ENCODE measurements around the gene HDAC7. TPM values are rescaled to one million over a fixed set of nuclear protein-coding genes. Genes with fewer than 3 reads are reported as not detected.

The HDAC7 gene
- total RNA-seq, 1 donor from 2014 or later, result 253 TPM

GRCh38 chr12:47742253-47742825 is 77.4 kb downstream of the HDAC7 start:
- peak; percentile 63 for DNase-seq (ENCODE audit: low spot score)
- peaks cover 16% of the 10 kb centered on the region for H3K27me3 Mint-ChIP-seq (ENCODE audit: low read depth)
- intact Hi-C loops (cut with micrococcal nuclease), result loop anchor here (1.0 kb wide), 3 partner anchors 25 to 96 kb away; no protein-coding TSS in a partner anchor
- H3K36me3 Mint-ChIP-seq (ENCODE audit: low read depth), result no peaks in the 10 kb centered on the region
- peaks cover 6% of the 10 kb centered on the region for H3K4me1 Mint-ChIP-seq (ENCODE audit: low read depth)
- H3K27ac Mint-ChIP-seq, result no peak overlapping the region
- H3K9me3 Mint-ChIP-seq, result no peaks in the 10 kb centered on the region
- no peak overlapping the region for H3K4me3 Mint-ChIP-seq (ENCODE audit: low read depth)

- no peak for DNase-seq (ENCODE audit: low spot score)
- intact Hi-C loops (cut with micrococcal nuclease), result no loop called here
- no peaks in the 10 kb centered on the region for H3K36me3 Mint-ChIP-seq (ENCODE audit: low read depth)
- peaks cover 16% of the 10 kb centered on the region for H3K27me3 Mint-ChIP-seq (ENCODE audit: low read depth)
- peaks cover 6% of the 10 kb centered on the region for H3K4me1 Mint-ChIP-seq (ENCODE audit: low read depth)
- H3K9me3 Mint-ChIP-seq, result no peaks in the 10 kb centered on the region
- H3K4me3 Mint-ChIP-seq (ENCODE audit: low read depth), result no peak overlapping the region
- H3K27ac Mint-ChIP-seq, result no peak overlapping the region
Measured at GRCh38 chr12:47741340-47741703, 78.4 kb downstream of the HDAC7 start.

DNA sequence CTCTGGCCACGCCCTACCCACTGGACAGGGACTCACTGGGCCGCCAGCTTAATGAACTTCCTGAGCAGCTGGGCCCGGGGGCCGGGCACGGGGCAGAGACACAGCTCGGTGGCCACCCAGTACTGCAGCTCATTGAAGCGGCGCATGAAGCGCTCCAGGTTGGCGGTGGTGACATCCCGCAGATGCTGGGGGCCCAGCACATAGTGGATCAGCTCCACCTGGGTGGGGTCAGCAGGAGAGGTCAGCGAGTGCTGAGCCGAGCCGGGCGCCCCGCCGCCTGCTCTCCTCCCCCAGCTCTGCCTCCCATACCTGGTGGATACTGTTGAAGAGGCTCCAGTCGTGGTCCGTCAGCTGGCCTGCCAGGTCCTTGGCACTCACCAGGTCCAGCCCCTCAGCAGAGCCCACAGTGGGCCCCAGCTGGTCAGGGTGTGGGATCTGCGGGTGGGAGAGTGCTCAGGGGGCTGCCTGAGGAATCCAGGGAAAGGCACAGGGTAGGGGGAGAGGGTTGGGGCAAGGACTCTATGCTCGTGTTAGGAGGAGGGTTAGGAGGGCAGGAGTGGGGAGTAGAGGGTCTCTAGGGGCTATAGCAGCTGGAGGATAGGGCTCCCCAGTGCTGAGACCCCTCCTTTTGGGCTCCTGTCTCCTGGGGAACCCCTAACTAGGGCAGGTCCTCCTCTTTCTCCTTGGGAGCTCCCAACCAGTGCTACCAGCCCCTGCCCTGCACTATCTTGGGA is 78.9 kb downstream of the HDAC7 start:
- Mint-ChIP-seq H3K4me1 (ENCODE audit: low read depth) (peaks cover 6% of the 10 kb centered on the region), H3K27me3 (ENCODE audit: low read depth) (peaks cover 16% of the 10 kb centered on the region), H3K4me3 (ENCODE audit: low read depth) (no peak overlapping the region), H3K36me3 (ENCODE audit: low read depth) (no peaks in the 10 kb centered on the region), H3K9me3 (no peaks in the 10 kb centered on the region), H3K27ac (no peak overlapping the region)
- intact Hi-C loops (cut with micrococcal nuclease), result no loop called here
- no peak for DNase-seq (ENCODE audit: low spot score)

DNA sequence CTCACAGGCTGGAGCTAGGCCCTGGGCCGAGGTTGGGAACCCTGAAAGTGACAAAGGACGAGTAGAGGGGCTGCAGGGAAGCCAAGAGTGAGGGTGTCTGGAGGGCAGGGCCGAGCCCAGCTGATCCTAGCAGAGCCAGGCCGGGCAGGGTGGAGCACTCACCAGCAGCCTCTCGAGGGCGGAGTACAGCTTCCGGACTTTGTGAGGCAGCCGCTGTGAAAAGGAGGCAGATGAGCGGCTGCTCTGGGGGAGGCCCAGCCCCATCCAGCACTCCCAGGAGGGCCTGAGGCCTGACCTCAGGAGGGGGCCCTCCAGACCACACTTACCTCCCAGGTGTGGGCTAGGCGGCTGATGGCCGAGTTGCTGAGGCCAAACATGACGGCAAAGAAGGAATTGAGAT is 79.7 kb downstream of the HDAC7 start:
- Mint-ChIP-seq H3K27ac (no peak overlapping the region), H3K4me3 (ENCODE audit: low read depth) (no peak overlapping the region)

DNA sequence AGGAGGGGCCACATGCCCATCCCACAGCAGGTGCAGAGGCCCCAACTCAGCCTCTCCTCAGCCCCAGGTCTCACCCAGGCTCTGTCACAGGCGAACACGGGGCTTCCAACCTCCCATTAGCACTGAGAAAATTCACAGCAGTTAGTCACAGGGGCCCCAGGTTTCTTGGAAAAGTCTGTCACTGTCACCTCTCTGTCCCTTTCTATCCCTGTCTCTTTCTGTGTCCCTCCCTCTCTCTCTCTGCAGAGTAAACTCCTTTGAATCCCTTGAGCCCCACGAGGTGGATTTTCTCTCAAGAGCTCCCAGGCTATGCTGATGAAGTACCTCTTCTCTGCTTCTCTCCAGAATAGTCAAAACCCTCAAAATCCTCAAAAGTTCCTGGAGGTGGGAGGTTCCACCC is 80.4 kb downstream of the HDAC7 start:
- intact Hi-C loops (cut with micrococcal nuclease), result no loop called here
- Mint-ChIP-seq H3K27me3 (ENCODE audit: low read depth) (peaks cover 8% of the 10 kb centered on the region), H3K4me3 (ENCODE audit: low read depth) (no peak overlapping the region), H3K36me3 (ENCODE audit: low read depth) (no peaks in the 10 kb centered on the region), H3K4me1 (ENCODE audit: low read depth) (peaks cover 6% of the 10 kb centered on the region), H3K9me3 (no peaks in the 10 kb centered on the region), H3K27ac (no peak overlapping the region)
- no peak for DNase-seq (ENCODE audit: low spot score)

More for the DNA sequence above, 79.7 kb downstream of the HDAC7 start:
- no peaks in the 10 kb centered on the region for H3K9me3 Mint-ChIP-seq
- DNase-seq (ENCODE audit: low spot score), result no peak
- no peaks in the 10 kb centered on the region for H3K36me3 Mint-ChIP-seq (ENCODE audit: low read depth)
- intact Hi-C loops (cut with micrococcal nuclease), result no loop called here
- peaks cover 12% of the 10 kb centered on the region for H3K27me3 Mint-ChIP-seq (ENCODE audit: low read depth)
- peaks cover 6% of the 10 kb centered on the region for H3K4me1 Mint-ChIP-seq (ENCODE audit: low read depth)

DNA sequence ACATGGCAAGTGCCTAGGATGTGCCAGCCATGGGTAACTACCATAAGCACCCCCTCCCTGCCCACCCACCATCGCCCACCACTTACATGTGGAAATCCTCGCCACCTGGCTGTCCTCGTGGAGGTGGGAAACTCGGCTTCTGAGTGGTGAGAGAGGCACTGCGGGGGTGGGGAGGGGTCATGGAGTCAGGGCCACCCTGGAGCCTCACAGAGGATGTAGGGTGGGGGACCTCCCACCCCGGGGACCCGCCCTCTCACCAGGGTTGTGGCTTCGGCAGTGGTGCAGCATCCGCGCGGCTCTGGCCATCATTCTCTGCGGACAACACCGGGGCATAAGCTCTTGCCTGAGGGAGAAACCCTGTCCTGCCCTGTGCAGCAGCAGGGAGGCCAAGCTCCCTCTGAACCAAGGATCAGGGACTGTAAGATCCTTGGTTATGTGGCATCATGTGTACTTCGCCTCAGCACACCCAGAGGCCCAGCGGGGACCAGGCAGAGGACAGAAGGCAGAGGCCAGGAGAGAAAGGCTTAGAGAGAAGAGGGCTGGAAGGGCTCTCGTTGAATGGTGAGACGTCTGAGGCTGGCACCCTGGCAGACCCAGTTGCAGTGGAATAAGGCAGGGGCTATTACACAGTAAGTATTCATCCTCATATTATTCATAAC is 81.6 kb downstream of the HDAC7 start:
- Mint-ChIP-seq H3K4me1 (ENCODE audit: low read depth) (peaks cover 6% of the 10 kb centered on the region), H3K27me3 (ENCODE audit: low read depth) (peaks cover 2% of the 10 kb centered on the region), H3K9me3 (no peaks in the 10 kb centered on the region), H3K36me3 (ENCODE audit: low read depth) (no peaks in the 10 kb centered on the region), H3K4me3 (ENCODE audit: low read depth) (no peak overlapping the region), H3K27ac (no peak overlapping the region)
- intact Hi-C loops (cut with micrococcal nuclease), result no loop called here
- no peak for DNase-seq (ENCODE audit: low spot score)

DNA sequence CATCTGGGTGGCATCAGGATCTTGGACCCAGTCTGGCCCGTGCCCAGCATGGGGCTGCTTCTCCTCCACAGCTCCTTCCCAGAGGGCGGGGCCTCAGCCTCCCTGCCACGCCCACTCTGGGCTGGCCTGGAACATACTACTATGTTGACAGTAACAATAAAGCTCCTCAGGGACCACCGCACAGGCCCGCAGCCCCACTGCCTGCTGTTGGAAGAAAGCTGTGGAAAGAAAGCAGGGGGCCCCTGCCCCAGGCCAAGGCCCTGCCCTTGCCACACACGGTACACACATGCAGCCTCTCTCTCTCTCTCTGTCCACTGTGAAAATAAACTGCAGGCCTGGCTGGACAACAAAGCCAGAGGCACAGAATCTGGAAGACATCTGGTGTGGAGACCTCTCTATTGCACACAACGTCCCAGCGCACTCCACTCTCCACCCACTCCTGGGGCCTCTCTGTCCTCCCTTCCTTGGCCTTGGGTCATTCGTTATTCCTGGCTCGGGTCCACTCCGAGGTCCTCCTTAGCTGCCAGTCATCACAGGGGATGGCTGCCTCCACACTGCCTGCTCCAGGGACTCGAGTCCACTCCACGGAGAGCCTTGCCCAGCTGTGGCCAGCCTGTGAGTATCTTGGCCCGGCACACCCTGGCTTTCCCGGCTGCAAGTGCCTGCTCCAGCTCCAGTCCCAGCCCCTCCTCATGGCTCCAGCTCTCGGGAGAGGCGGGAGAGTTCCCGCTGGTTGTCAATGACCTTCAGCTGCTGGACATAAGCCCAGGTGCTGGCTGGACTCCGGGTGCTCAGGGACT is 82.6 kb downstream of the HDAC7 start:
- Mint-ChIP-seq H3K27me3 (ENCODE audit: low read depth) (no peaks in the 10 kb centered on the region), H3K27ac (no peak overlapping the region)
- intact Hi-C loops (cut with micrococcal nuclease), result no loop called here

GRCh38 chr12:47736216-47736615 is 83.5 kb downstream of the HDAC7 start:
- intact Hi-C loops (cut with micrococcal nuclease), result no loop called here

More for the DNA sequence above, 82.6 kb downstream of the HDAC7 start:
- Mint-ChIP-seq H3K4me1 (ENCODE audit: low read depth) (peaks cover 3% of the 10 kb centered on the region), H3K4me3 (ENCODE audit: low read depth) (no peak overlapping the region), H3K9me3 (no peaks in the 10 kb centered on the region), H3K36me3 (ENCODE audit: low read depth) (no peaks in the 10 kb centered on the region)
- no peak for DNase-seq (ENCODE audit: low spot score)

GRCh38 chr12:47735649-47736048 is 84.1 kb downstream of the HDAC7 start:
- no peak overlapping the region for H3K4me3 Mint-ChIP-seq (ENCODE audit: low read depth)
- H3K36me3 Mint-ChIP-seq (ENCODE audit: low read depth), result no peaks in the 10 kb centered on the region
- H3K9me3 Mint-ChIP-seq, result no peaks in the 10 kb centered on the region
- H3K27me3 Mint-ChIP-seq (ENCODE audit: low read depth), result no peaks in the 10 kb centered on the region
- no peak overlapping the region for H3K27ac Mint-ChIP-seq
- intact Hi-C loops (cut with micrococcal nuclease), result no loop called here
- H3K4me1 Mint-ChIP-seq (ENCODE audit: low read depth), result no peaks in the 10 kb centered on the region
- no peak for DNase-seq (ENCODE audit: low spot score)

More at GRCh38 chr12:47736216-47736615, 83.5 kb downstream of the HDAC7 start:
- Mint-ChIP-seq H3K27me3 (ENCODE audit: low read depth) (no peaks in the 10 kb centered on the region), H3K4me3 (ENCODE audit: low read depth) (no peak overlapping the region), H3K9me3 (no peaks in the 10 kb centered on the region), H3K27ac (no peak overlapping the region), H3K36me3 (ENCODE audit: low read depth) (no peaks in the 10 kb centered on the region), H3K4me1 (ENCODE audit: low read depth) (peaks cover 1% of the 10 kb centered on the region)
- DNase-seq (ENCODE audit: low spot score), result no peak

DNA sequence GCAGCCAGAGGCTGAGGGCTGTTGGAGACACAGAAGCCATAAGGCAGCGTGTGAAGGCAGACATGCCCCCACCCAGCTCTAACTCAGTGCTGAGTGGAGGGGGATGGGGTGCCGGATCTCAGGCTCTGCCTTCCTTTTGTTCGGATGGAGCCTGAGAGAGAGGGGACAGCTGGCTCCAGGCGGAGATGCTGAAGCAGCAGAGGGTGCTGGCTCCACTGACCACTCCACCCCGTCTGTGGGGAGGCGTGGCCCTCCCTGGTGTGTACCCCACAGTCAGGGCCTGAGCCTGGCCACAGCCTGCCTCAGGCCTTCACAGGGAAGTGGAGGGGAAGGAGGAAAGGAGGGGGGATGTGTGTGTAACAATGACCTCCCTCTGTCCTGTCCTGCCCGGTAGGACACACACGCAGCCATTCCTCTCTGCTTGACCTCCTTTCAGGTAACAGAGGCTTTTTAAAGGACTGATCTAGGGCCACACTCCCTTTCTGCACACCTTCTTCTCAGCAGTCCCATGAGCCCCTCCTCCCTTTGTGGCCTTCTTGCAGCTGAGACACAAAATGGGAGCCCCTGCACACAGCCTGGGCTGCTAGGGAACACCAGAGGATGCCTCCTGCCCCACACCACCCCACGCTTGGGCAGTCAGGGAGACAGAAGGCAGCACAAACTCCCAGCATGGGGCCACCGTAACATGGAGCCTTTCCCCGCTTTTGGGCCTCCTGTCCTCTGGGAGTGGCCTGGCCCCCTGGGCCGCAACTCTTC is 84.8 kb downstream of the HDAC7 start:
- Mint-ChIP-seq H3K27ac (no peak overlapping the region), H3K27me3 (ENCODE audit: low read depth) (no peaks in the 10 kb centered on the region), H3K4me1 (ENCODE audit: low read depth) (no peaks in the 10 kb centered on the region), H3K4me3 (ENCODE audit: low read depth) (no peak overlapping the region), H3K36me3 (ENCODE audit: low read depth) (no peaks in the 10 kb centered on the region), H3K9me3 (no peaks in the 10 kb centered on the region)
- intact Hi-C loops (cut with micrococcal nuclease), result no loop called here
- no peak for DNase-seq (ENCODE audit: low spot score)

GRCh38 chr12:47733142-47733541 is 86.6 kb downstream of the HDAC7 start:
- intact Hi-C loops (cut with micrococcal nuclease), result no loop called here
- no peaks in the 10 kb centered on the region for H3K27me3 Mint-ChIP-seq (ENCODE audit: low read depth)
- H3K27ac Mint-ChIP-seq, result no peak overlapping the region
- H3K36me3 Mint-ChIP-seq (ENCODE audit: low read depth), result no peaks in the 10 kb centered on the region
- no peaks in the 10 kb centered on the region for H3K9me3 Mint-ChIP-seq
- no peak overlapping the region for H3K4me3 Mint-ChIP-seq (ENCODE audit: low read depth)
- no peak for DNase-seq (ENCODE audit: low spot score)
- H3K4me1 Mint-ChIP-seq (ENCODE audit: low read depth), result no peaks in the 10 kb centered on the region
